HL-60 (cell line): ENCODE data around the gene PDS5B.

Experiments used
- DNase-seq, 2 experiments: peaks; one replicate each; pipeline ENCODE4 v3.0.0-alpha.2; 2010 to 2020; ENCODE audit warnings: low read depth in 1 of 2, low spot score in 1 of 2
- H3K27ac ChIP-seq: fragments of 250-450 bp; sonication (Bioruptor Pico); replicated peaks from 2 replicates; pipeline ENCODE4 v1.5.1; 2020; ENCODE audit warnings: mild to moderate bottlenecking, moderate library complexity
- H3K27me3 ChIP-seq: fragments of 250-450 bp; sonication (Bioruptor Pico); 2 replicates; pipeline ENCODE4 v1.5.1; 2021; ENCODE audit warnings: mild to moderate bottlenecking, moderate library complexity; ENCODE audit not compliant: insufficient read depth, poor library complexity, severe bottlenecking
- H3K4me3 ChIP-seq: replicated peaks from 2 replicates; pipeline ENCODE4 v1.5.1; 2011; ENCODE audit warnings: mild to moderate bottlenecking, control low read depth, low read length; ENCODE audit not compliant: insufficient read depth
- GABPA ChIP-seq: IDR thresholded peaks from 2 replicates; pipeline ENCODE4 v1.6.1; 2012; ENCODE audit warnings: low read depth
- POLR2AphosphoS5 ChIP-seq: IDR thresholded peaks from 2 replicates; pipeline ENCODE4 v1.6.1; 2012; ENCODE audit warnings: low read depth
- SPI1 ChIP-seq: IDR thresholded peaks from 2 replicates; pipeline ENCODE4 v1.6.1; 2012; ENCODE audit warnings: low read depth, mild to moderate bottlenecking, borderline replicate concordance
- TF ChIP-seq, protein P1 (sequence below): IDR thresholded peaks from 2 replicates; pipeline ENCODE4 v1.6.1; 2012; ENCODE audit warnings: low read depth; ENCODE audit not compliant: insufficient replicate concordance
- TF ChIP-seq, protein P2 (sequence below): IDR thresholded peaks from one replicate; pipeline ENCODE4 v1.5.1; 2011; ENCODE audit warnings: low read length, control low read depth, inconsistent platforms; ENCODE audit not compliant: insufficient read depth

PDS5B gene

DNA sequence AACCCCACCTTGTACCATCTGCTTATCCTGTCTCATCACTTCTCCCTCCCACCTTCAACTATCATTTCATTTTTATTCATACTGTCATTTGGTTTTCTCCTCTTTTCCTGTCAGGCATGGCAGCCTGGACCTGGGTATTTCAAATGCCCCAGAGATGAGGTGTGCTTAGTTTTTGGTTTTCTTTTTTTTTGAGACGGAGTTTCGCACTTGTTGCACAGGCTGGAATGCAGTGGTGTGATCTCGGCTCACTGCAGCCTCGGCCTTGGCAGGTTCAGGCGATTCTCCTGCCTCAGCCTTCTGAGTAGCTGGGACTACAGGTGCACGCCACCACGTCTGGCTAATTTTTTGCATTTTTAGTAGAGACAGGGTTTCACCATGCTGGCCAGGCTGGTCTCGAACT lies 5.8 kb downstream of the PDS5B start:
- no peak for DNase-seq
- TF ChIP-seq, protein P1, sequence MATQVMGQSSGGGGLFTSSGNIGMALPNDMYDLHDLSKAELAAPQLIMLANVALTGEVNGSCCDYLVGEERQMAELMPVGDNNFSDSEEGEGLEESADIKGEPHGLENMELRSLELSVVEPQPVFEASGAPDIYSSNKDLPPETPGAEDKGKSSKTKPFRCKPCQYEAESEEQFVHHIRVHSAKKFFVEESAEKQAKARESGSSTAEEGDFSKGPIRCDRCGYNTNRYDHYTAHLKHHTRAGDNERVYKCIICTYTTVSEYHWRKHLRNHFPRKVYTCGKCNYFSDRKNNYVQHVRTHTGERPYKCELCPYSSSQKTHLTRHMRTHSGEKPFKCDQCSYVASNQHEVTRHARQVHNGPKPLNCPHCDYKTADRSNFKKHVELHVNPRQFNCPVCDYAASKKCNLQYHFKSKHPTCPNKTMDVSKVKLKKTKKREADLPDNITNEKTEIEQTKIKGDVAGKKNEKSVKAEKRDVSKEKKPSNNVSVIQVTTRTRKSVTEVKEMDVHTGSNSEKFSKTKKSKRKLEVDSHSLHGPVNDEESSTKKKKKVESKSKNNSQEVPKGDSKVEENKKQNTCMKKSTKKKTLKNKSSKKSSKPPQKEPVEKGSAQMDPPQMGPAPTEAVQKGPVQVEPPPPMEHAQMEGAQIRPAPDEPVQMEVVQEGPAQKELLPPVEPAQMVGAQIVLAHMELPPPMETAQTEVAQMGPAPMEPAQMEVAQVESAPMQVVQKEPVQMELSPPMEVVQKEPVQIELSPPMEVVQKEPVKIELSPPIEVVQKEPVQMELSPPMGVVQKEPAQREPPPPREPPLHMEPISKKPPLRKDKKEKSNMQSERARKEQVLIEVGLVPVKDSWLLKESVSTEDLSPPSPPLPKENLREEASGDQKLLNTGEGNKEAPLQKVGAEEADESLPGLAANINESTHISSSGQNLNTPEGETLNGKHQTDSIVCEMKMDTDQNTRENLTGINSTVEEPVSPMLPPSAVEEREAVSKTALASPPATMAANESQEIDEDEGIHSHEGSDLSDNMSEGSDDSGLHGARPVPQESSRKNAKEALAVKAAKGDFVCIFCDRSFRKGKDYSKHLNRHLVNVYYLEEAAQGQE = no peak
- TF ChIP-seq SPI1 (no peak), GABPA (no peak), POLR2AphosphoS5 (no peak)
- TF ChIP-seq, protein P2, sequence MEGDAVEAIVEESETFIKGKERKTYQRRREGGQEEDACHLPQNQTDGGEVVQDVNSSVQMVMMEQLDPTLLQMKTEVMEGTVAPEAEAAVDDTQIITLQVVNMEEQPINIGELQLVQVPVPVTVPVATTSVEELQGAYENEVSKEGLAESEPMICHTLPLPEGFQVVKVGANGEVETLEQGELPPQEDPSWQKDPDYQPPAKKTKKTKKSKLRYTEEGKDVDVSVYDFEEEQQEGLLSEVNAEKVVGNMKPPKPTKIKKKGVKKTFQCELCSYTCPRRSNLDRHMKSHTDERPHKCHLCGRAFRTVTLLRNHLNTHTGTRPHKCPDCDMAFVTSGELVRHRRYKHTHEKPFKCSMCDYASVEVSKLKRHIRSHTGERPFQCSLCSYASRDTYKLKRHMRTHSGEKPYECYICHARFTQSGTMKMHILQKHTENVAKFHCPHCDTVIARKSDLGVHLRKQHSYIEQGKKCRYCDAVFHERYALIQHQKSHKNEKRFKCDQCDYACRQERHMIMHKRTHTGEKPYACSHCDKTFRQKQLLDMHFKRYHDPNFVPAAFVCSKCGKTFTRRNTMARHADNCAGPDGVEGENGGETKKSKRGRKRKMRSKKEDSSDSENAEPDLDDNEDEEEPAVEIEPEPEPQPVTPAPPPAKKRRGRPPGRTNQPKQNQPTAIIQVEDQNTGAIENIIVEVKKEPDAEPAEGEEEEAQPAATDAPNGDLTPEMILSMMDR = no peak
- no peak overlapping the region for H3K4me3 ChIP-seq
- H3K27ac ChIP-seq = no peak overlapping the region
- H3K27me3 ChIP-seq = no peaks in the 10 kb centered on the region

DNA sequence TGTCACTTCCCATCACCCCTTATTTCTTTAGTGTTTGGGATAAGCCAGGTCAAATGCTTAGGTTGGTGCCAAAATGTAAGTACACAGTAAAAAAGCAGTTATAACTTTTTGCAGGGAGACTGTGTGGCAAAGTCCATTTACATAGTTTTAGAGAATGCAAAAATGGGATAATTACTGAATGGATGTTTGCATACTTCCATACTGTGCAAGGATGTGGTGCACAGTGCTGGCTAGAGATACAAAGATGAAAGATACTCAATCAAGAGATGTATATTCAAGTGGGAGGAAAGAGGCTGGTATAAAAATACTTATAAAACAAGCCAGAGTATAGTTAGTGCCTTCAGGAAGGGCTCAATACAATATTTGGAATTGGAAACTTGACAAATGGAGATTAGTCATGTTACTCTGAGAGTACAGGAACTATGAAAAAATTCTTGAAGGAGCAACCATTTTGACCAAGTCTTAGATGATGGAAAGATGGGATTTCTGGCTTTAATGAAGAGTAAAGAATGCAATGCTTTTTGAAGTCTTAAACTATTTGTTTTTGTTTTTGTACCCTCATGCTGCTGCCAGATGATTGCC lies 8.0 kb downstream of the PDS5B start:
- TF ChIP-seq, protein P2 = no peak
- TF ChIP-seq GABPA = no peak
- TF ChIP-seq, protein P1 = no peak
- no peak for TF ChIP-seq POLR2AphosphoS5
- TF ChIP-seq SPI1 = no peak
- no peaks in the 10 kb centered on the region for H3K27me3 ChIP-seq
- no peak for DNase-seq
- H3K27ac ChIP-seq = no peak overlapping the region
- no peak overlapping the region for H3K4me3 ChIP-seq

DNA sequence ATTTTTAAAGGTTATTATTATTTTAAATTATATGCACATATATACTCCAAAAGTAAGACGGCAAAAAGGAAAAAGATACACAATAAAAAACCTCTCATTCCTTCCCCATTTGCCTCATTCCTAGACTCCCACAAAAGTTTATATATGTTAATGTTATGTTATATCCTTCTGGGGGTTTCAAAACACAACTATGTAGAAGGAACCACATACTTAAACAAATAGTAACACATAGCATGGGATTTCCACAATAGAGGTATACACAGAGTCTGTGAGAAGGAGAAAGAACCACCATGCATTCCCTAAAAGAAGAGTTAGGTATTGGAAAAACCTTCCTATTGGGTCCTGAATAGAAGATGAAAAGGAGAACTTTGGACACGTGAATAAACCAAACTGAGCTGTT lies 9.1 kb downstream of the PDS5B start:
- no peak overlapping the region for H3K4me3 ChIP-seq
- TF ChIP-seq GABPA (no peak), POLR2AphosphoS5 (no peak), SPI1 (no peak)
- TF ChIP-seq, protein P1 = no peak
- TF ChIP-seq, protein P2 = no peak
- H3K27ac ChIP-seq = no peak overlapping the region
- no peaks in the 10 kb centered on the region for H3K27me3 ChIP-seq
- no peak for DNase-seq
